A673 (cell line): ENCODE measurements around the gene ZNF813.

Experiments
- EZH2 ChIP-seq: fragments of 200-600 bp; sonication (generic); IDR thresholded peaks from 2 replicates; pipeline ENCODE4 v1.6.1; 2017; ENCODE audit warnings: borderline replicate concordance, low read depth, mild to moderate bottlenecking, mixed read lengths, antibody characterized with exemption, low read length; ENCODE audit not compliant: poor library complexity, severe bottlenecking
- TF ChIP-seq, protein P1 (sequence below): fragments of 300-800, 200-600 bp; sonication (generic); conservative IDR thresholded peaks from 2 replicates; pipeline ENCODE4 v1.5.1; 2017; ENCODE audit warnings: low read depth, mild to moderate bottlenecking, antibody characterized with exemption, low read length, moderate library complexity, mixed read lengths

DNA sequence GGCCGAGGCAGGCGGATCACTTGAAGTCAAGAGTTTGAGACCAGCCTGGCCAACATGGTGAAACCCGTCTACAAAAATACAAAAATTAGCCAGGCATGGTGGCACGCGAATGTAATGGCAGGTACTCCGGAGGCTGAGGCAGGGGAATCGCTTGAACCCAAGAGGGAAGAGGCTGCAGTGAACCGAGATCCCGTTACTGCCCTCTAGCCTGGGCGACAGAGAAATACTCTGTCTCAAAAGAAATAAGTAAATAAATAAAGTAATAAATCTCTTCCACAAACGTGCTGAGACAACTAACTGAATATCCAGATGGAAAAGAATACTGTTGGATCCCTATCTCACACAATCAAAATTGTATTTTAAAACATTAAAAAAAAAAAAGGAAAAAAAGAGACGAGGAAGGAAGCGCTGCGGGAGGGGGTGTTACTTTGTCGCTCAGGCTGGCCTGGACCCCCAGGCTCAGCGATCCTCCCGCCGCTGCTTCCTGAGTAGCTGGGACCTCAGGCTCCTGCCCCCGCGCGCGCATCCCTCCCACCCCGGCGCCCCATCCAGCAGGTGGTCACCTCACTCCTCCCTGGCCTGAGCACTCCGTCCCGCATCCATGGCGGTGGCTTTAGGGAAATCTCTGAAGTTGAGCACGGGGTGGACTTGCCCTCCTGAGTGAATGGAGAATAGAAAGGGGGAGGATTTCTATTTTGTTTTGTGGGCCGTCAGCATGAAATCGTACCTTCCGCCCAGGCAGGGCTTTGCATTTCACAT is 628 bp upstream of the ZNF813 start:
- TF ChIP-seq, protein P1, sequence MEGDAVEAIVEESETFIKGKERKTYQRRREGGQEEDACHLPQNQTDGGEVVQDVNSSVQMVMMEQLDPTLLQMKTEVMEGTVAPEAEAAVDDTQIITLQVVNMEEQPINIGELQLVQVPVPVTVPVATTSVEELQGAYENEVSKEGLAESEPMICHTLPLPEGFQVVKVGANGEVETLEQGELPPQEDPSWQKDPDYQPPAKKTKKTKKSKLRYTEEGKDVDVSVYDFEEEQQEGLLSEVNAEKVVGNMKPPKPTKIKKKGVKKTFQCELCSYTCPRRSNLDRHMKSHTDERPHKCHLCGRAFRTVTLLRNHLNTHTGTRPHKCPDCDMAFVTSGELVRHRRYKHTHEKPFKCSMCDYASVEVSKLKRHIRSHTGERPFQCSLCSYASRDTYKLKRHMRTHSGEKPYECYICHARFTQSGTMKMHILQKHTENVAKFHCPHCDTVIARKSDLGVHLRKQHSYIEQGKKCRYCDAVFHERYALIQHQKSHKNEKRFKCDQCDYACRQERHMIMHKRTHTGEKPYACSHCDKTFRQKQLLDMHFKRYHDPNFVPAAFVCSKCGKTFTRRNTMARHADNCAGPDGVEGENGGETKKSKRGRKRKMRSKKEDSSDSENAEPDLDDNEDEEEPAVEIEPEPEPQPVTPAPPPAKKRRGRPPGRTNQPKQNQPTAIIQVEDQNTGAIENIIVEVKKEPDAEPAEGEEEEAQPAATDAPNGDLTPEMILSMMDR: no peak
- TF ChIP-seq EZH2: no peak
